ENCODE results near the gene CTNNA2.

- TF ChIP-seq CTCF (IDR thresholded peaks at IDR 0.05) (peak; percentile 38 to 74 (median 72)), POLR2A (IDR thresholded peaks at IDR 0.05) (no peak)
Measured at GRCh38 chr2:80073134-80073561, 560.3 kb downstream of the CTNNA2 start.

Data from right lobe of liver (tissue), 4 donors.